HFFc6 (cell line): ENCODE results near the gene MUL1. TPM values are rescaled to one million over a fixed set of nuclear protein-coding genes. Genes with fewer than 3 reads are reported as not detected.

Experiments used
- DNase-seq: peaks from one replicate; pipeline ENCODE4 v3.0.0-alpha.2; 2018
- H3K27ac Mint-ChIP-seq: 2 replicates; pipeline ENCODE4 v1.8.0; 2020; ENCODE audit warnings: mild to moderate bottlenecking, mixed read lengths
- H3K27me3 Mint-ChIP-seq: 2 replicates; pipeline ENCODE4 v1.8.0; 2021; ENCODE audit warnings: mild to moderate bottlenecking, moderate library complexity, mixed read lengths; ENCODE audit not compliant: insufficient read depth
- H3K36me3 Mint-ChIP-seq: 2 replicates; pipeline ENCODE4 v1.8.0; 2021; ENCODE audit warnings: low read depth, mixed read lengths
- H3K4me1 Mint-ChIP-seq: 2 replicates; pipeline ENCODE4 v1.8.0; 2020; ENCODE audit warnings: low read depth, mixed read lengths
- H3K4me3 Mint-ChIP-seq: 2 replicates; pipeline ENCODE4 v1.8.0; 2020; ENCODE audit warnings: mild to moderate bottlenecking, moderate library complexity, mixed read lengths
- H3K9me3 Mint-ChIP-seq: 2 replicates; pipeline ENCODE4 v1.8.0; 2020; ENCODE audit warnings: mild to moderate bottlenecking, mixed read lengths
- CTCF ChIP-seq: fragments of 200-600 bp; sonication (generic); IDR thresholded peaks from 2 replicates; pipeline ENCODE4 v1.5.0; 2021; ENCODE audit warnings: antibody characterized with exemption, mild to moderate bottlenecking
- total RNA-seq, 6 experiments: library from RNA; stranded (reverse); fragmentation: NEBNext Ultra II Directional; extraction: Animal tissue kit (Norgen Biotek cat#: 25700); gene quantifications; 2 replicates in 1 of 6; 3 replicates in 5 of 6; pipeline ENCODE4 v1.2.3, GENCODE V29; 2021

Gene MUL1
- total RNA-seq, 6 experiments from 2014 or later = 26.9 to 36.4 (median 27.8) TPM

- no peak for DNase-seq
- H3K36me3 Mint-ChIP-seq = no peaks in the 10 kb centered on the region
- no peaks in the 10 kb centered on the region for H3K9me3 Mint-ChIP-seq
- peaks cover 30% of the 10 kb centered on the region for H3K27me3 Mint-ChIP-seq
- no peak overlapping the region for H3K4me3 Mint-ChIP-seq
- peaks cover 14% of the 10 kb centered on the region for H3K4me1 Mint-ChIP-seq
- H3K27ac Mint-ChIP-seq = no peak overlapping the region
- no peak for TF ChIP-seq CTCF
Observed at GRCh38 chr1:20470194-20470593, 37.8 kb downstream of the MUL1 start.

DNA sequence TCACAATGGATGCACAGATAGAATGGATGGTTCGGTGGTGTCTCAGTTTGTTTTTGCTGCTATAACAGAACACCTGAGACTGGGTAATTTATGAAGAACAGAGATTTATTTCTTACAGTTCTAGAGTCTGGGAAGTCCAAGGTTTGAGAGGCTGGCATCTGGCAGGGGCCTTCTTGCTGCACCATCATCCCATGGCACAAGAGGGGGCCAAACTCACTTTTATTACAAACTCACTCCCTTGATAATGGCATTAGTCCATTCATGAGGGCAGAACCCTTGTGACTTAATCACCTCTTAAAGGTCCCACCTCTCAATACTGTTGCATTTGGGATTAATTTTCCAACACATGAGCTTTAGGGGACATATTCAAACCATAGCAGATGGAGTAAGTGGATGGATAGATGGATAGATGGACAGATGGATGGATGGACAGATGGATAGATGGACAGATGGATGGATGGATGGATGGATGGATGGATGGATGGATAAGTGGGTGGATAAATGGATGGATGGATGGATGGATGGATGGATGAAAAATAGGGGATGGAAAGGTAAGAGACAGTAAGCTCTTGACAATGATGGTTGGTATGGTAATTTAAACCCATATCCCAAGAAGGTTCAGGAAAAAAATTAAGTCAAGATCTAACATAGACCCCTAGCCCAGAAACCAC is 38.4 kb downstream of the MUL1 start:
- H3K36me3 Mint-ChIP-seq = no peaks in the 10 kb centered on the region
- peaks cover 14% of the 10 kb centered on the region for H3K4me1 Mint-ChIP-seq
- no peak overlapping the region for H3K4me3 Mint-ChIP-seq
- peak; percentile 45 for TF ChIP-seq CTCF
- DNase-seq = no peak
- no peak overlapping the region for H3K27ac Mint-ChIP-seq
- no peaks in the 10 kb centered on the region for H3K9me3 Mint-ChIP-seq
- H3K27me3 Mint-ChIP-seq = peaks cover 32% of the 10 kb centered on the region

GRCh38 chr1:20466273-20466672 is 41.7 kb downstream of the MUL1 start:
- H3K36me3 Mint-ChIP-seq = no peaks in the 10 kb centered on the region
- no peaks in the 10 kb centered on the region for H3K9me3 Mint-ChIP-seq
- peaks cover 8% of the 10 kb centered on the region for H3K4me1 Mint-ChIP-seq
- no peak overlapping the region for H3K27ac Mint-ChIP-seq
- TF ChIP-seq CTCF = no peak
- no peak for DNase-seq
- H3K4me3 Mint-ChIP-seq = no peak overlapping the region
- peaks cover 33% of the 10 kb centered on the region for H3K27me3 Mint-ChIP-seq

DNA sequence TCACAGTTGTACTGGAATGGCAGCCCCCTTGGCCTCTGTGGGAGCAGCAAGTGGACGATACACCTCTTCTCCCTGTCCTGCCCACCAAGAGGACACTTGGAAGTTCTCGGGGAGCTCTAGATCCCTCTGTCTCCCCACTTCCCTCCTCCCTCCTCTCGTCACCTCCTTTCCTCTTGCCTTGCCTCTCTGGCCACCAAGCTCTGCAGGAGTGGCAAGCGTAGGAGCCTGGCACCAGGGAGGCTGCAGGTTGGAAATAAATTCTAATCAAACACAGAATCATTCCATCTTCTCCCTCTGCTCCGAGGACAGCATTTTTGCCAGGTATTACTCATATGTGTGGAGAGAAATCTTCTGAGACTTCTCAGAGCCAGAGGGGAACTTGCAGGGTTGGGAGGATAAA is 42.8 kb downstream of the MUL1 start:
- Mint-ChIP-seq H3K4me1 (peaks cover 1% of the 10 kb centered on the region), H3K36me3 (no peaks in the 10 kb centered on the region), H3K9me3 (no peaks in the 10 kb centered on the region), H3K27me3 (peaks cover 39% of the 10 kb centered on the region), H3K4me3 (no peak overlapping the region), H3K27ac (no peak overlapping the region)
- TF ChIP-seq CTCF = no peak
- DNase-seq = no peak

DNA sequence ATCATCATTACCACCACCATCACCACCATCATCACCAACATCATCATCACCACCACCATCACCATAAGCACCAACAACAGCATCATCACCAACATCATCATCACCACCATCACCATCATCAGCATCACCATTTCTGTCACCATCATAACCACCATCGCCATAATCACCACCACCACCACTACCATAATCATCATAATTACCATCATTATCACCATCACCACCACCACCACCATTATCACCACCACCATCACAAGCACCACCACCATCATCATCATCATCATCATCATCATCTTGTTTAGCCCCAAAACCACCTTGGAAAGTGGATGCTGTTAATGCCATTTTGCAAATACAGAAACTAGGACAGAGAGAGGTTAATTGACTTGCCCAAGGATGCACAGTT is 44.4 kb downstream of the MUL1 start:
- Mint-ChIP-seq H3K27ac (no peak overlapping the region), H3K4me3 (no peak overlapping the region), H3K9me3 (no peaks in the 10 kb centered on the region), H3K36me3 (no peaks in the 10 kb centered on the region), H3K4me1 (no peaks in the 10 kb centered on the region; the same call in 1 of the 2 replicates), H3K27me3 (peaks cover 44% of the 10 kb centered on the region)
- no peak for TF ChIP-seq CTCF
- DNase-seq = no peak

GRCh38 chr1:20462397-20462796 is 45.6 kb downstream of the MUL1 start:
- no peak overlapping the region for H3K4me3 Mint-ChIP-seq
- H3K27me3 Mint-ChIP-seq = peaks cover 40% of the 10 kb centered on the region
- no peaks in the 10 kb centered on the region; the same call in 1 of the 2 replicates for H3K4me1 Mint-ChIP-seq
- no peaks in the 10 kb centered on the region for H3K9me3 Mint-ChIP-seq
- TF ChIP-seq CTCF = no peak
- H3K27ac Mint-ChIP-seq = no peak overlapping the region
- no peaks in the 10 kb centered on the region for H3K36me3 Mint-ChIP-seq
- DNase-seq = no peak
